ENCODE measurements around the gene C19orf85.

The C19orf85 gene

DNA sequence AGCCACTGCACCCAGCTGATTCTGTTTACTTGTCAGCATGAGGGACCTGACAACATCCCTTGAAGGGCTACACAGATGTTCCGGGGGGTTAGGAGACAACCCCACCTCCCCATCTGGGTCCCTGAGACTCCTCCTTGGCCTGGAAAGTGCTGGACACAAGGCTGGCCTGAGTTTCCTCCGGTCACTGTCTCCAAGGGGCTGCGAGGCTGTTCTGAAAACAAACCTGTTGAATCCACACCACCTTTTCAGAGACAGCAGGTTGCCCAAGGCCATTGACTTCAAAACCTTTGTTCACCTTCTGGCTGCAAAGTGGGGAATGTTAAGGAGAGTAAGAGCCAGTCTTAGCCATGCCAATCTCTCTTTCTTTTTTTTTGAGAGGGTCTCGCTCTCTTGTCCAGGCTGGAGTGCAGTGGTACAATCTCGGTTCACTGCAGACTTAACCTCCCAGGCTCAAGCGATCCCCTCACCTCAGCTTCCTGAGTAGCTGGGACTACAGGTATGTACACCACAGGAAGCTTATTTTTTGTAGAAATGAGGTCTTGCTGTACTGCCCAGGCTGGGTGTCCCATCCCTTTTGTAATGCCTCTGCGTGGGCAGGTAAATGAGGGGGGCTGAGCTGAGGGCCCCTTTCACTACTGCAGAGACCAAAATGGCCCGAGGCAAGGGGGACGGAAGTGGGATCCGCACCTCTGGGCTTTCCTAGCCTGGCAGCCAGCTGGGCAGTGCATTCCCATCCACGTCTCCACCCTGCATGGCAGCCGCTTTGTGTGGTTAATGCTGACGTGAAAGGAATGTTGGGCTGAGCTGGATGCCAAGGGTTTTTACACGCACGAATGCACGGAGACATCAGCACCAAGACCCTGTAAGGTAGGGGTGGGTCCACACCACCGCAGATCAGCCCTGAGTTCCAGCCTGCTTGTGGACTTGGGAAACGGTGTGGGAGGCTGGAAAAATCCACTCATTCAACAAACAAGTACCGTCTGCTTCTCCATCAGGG is 10.0 kb upstream of the C19orf85 start:
- H3K79me2 ChIP-seq (ENCODE audit: insufficient read depth, low read depth), result peaks cover 10% of the 10 kb centered on the region; the same call in 1 of the 2 replicates
- peaks cover 17% of the 10 kb centered on the region for H3K4me1 ChIP-seq (ENCODE audit: low read depth, poor library complexity, severe bottlenecking)
- no peaks in the 10 kb centered on the region for H3K36me3 ChIP-seq (ENCODE audit: insufficient read depth)
- TF ChIP-seq, protein P1, sequence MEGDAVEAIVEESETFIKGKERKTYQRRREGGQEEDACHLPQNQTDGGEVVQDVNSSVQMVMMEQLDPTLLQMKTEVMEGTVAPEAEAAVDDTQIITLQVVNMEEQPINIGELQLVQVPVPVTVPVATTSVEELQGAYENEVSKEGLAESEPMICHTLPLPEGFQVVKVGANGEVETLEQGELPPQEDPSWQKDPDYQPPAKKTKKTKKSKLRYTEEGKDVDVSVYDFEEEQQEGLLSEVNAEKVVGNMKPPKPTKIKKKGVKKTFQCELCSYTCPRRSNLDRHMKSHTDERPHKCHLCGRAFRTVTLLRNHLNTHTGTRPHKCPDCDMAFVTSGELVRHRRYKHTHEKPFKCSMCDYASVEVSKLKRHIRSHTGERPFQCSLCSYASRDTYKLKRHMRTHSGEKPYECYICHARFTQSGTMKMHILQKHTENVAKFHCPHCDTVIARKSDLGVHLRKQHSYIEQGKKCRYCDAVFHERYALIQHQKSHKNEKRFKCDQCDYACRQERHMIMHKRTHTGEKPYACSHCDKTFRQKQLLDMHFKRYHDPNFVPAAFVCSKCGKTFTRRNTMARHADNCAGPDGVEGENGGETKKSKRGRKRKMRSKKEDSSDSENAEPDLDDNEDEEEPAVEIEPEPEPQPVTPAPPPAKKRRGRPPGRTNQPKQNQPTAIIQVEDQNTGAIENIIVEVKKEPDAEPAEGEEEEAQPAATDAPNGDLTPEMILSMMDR (conservative IDR thresholded peaks at IDR 0.05; ENCODE audit: low read depth, low read length), result no peak
- H3K27ac ChIP-seq, result no peak overlapping the region
- no peak overlapping the region for H2AFZ ChIP-seq (ENCODE audit: low read depth)
- peaks cover 8% of the 10 kb centered on the region; the same call in 1 of the 2 replicates for H3K27me3 ChIP-seq (ENCODE audit: insufficient read depth, low read depth)
- H3K4me3 ChIP-seq (IDR thresholded peaks at IDR 0.05; ENCODE audit: insufficient read depth, low read depth, low read length), result no peak overlapping the region
- H3K4me2 ChIP-seq, result no peak overlapping the region
- no peak overlapping the region for H3K9ac ChIP-seq
- H4K20me1 ChIP-seq (ENCODE audit: insufficient read depth), result no peaks in the 10 kb centered on the region

DNA sequence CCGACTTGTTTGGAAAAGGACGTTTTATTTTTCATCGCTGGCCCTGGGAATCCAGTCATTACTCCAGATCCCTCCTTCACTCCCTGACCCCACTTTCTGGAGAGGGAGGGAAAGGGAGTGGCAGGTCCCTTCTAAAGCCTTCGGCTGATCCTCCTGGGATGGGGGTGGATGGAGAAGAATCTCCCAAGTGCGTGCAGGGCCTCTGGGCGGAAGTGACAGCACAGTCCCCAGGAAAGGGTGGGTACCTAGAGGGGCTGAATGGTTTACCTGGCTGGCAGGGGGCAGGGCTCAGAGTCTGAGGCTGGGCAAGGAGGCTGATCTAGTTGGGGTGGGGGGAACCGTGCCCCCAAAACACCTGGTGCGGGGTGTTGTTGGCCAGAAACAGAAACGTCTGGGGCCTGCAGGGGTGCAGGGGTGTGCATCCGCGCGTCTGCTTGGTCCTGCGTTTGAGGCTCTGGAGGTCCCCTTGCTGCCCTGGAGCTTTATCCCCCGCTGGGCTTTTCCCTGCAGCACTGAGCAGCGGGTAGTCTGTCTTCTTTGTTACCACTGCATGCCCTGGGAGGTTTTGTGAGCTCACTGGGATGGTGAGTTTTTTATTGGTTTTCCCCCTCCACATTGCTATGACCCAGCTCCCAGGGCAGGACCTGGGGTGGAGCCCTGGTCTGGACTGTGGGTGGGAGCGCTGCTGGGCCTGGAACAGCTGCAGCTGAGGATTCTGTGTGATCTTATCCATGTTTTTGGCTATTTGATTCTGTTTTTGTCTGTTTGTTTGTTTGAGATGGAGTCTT is 8.9 kb upstream of the C19orf85 start:
- no peak overlapping the region for H3K9ac ChIP-seq
- no peak overlapping the region for H2AFZ ChIP-seq (ENCODE audit: low read depth)
- no peak overlapping the region for H3K27ac ChIP-seq

DNA sequence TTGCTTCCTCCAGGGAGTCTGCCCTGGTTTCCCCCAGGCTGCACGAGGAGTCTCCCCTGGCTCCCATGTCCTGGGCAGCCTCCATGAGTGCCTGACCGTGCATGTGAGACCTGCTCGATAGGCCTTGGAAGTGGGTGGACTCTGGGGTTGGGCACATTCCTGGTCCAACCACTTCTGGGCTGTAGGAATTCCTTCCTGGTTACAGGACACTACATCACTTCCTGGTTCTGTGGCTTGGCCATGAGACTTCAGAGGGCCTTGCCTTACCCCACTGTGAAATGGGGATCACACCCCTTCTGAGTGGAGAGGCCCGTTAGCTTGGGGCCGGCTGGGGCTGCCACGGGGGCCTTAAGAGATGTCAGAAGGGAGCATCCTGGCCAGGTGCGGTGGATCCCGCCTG is 7.9 kb upstream of the C19orf85 start:
- H3K27me3 ChIP-seq (ENCODE audit: insufficient read depth, low read depth), result peaks cover 10% of the 10 kb centered on the region; the same call in 1 of the 2 replicates
- peaks cover 9% of the 10 kb centered on the region for H3K4me1 ChIP-seq (ENCODE audit: low read depth, poor library complexity, severe bottlenecking)
- no peak overlapping the region for H3K4me3 ChIP-seq (IDR thresholded peaks at IDR 0.05; ENCODE audit: insufficient read depth, low read depth, low read length)
- H3K4me2 ChIP-seq, result no peak overlapping the region
- no peaks in the 10 kb centered on the region for H4K20me1 ChIP-seq (ENCODE audit: insufficient read depth)
- H2AFZ ChIP-seq (ENCODE audit: low read depth), result no peak overlapping the region
- 0 out of 2 replicates have a peak, but pooled peaks cover under 1% of the 10 kb centered on the region for H3K79me2 ChIP-seq (ENCODE audit: insufficient read depth, low read depth)
- TF ChIP-seq, protein P1 (conservative IDR thresholded peaks at IDR 0.05; ENCODE audit: low read depth, low read length), result no peak
- H3K27ac ChIP-seq, result no peak overlapping the region
- H3K36me3 ChIP-seq (ENCODE audit: insufficient read depth), result no peaks in the 10 kb centered on the region
- no peak overlapping the region for H3K9ac ChIP-seq

More for the DNA sequence above, 8.9 kb upstream of the C19orf85 start:
- Histone ChIP-seq H3K27me3 (ENCODE audit: insufficient read depth, low read depth) (peaks cover 8% of the 10 kb centered on the region; the same call in 1 of the 2 replicates), H4K20me1 (ENCODE audit: insufficient read depth) (no peaks in the 10 kb centered on the region), H3K4me3 (IDR thresholded peaks at IDR 0.05; ENCODE audit: insufficient read depth, low read depth, low read length) (no peak overlapping the region), H3K4me2 (no peak overlapping the region), H3K36me3 (ENCODE audit: insufficient read depth) (no peaks in the 10 kb centered on the region), H3K4me1 (ENCODE audit: low read depth, poor library complexity, severe bottlenecking) (peaks cover 9% of the 10 kb centered on the region), H3K79me2 (ENCODE audit: insufficient read depth, low read depth) (peaks cover 6% of the 10 kb centered on the region; the same call in 1 of the 2 replicates)
- TF ChIP-seq, protein P1 (conservative IDR thresholded peaks at IDR 0.05; ENCODE audit: low read depth, low read length), result no peak

DNA sequence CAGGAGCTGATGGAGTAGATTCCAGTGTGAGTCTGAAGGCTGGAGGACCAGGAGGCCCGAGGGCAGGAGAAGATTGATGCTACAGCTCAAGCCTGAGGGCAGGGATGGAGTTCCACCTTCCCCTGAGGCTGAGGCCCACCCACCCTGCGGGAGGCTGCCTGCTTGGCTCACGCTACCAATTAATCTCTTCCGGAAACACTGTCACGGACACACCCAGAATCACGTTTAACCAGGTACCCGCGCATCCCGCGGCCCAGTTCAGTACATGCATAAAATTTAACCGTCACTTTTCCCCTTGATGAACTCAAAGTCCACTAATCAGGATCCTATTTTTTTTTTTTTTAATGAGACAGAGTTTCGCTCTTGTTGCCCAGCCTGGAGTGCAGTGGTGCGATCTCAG is 6.7 kb upstream of the C19orf85 start:
- H2AFZ ChIP-seq (ENCODE audit: low read depth), result no peak overlapping the region

More for the DNA sequence above, 6.7 kb upstream of the C19orf85 start:
- H3K4me2 ChIP-seq, result no peak overlapping the region
- no peaks in the 10 kb centered on the region for H3K79me2 ChIP-seq (ENCODE audit: insufficient read depth, low read depth)
- H3K9ac ChIP-seq, result no peak overlapping the region
- peaks cover 9% of the 10 kb centered on the region for H3K4me1 ChIP-seq (ENCODE audit: low read depth, poor library complexity, severe bottlenecking)
- peaks cover 20% of the 10 kb centered on the region; the same call in 1 of the 2 replicates for H3K27me3 ChIP-seq (ENCODE audit: insufficient read depth, low read depth)
- no peak overlapping the region for H3K4me3 ChIP-seq (IDR thresholded peaks at IDR 0.05; ENCODE audit: insufficient read depth, low read depth, low read length)
- H3K27ac ChIP-seq, result no peak overlapping the region
- no peaks in the 10 kb centered on the region for H3K36me3 ChIP-seq (ENCODE audit: insufficient read depth)
- TF ChIP-seq, protein P1 (conservative IDR thresholded peaks at IDR 0.05; ENCODE audit: low read depth, low read length), result no peak
- H4K20me1 ChIP-seq (ENCODE audit: insufficient read depth), result no peaks in the 10 kb centered on the region
